GM18907 (cell line): ENCODE data around the gene INPP5J.
"Not testable (repeated sequence)": the region's sequence is repeated elsewhere in the genome, so short reads cannot be mapped to it uniquely, and the experiment has no call there.

Experiments used
- ATAC-seq: cut with Tn5 transposase; IDR thresholded peaks from one replicate; pipeline ENCODE4 v1.9.1; 2021; ENCODE audit warnings: mild to moderate bottlenecking, moderate library complexity; ENCODE audit not compliant: unreplicated experiment

Gene INPP5J

DNA sequence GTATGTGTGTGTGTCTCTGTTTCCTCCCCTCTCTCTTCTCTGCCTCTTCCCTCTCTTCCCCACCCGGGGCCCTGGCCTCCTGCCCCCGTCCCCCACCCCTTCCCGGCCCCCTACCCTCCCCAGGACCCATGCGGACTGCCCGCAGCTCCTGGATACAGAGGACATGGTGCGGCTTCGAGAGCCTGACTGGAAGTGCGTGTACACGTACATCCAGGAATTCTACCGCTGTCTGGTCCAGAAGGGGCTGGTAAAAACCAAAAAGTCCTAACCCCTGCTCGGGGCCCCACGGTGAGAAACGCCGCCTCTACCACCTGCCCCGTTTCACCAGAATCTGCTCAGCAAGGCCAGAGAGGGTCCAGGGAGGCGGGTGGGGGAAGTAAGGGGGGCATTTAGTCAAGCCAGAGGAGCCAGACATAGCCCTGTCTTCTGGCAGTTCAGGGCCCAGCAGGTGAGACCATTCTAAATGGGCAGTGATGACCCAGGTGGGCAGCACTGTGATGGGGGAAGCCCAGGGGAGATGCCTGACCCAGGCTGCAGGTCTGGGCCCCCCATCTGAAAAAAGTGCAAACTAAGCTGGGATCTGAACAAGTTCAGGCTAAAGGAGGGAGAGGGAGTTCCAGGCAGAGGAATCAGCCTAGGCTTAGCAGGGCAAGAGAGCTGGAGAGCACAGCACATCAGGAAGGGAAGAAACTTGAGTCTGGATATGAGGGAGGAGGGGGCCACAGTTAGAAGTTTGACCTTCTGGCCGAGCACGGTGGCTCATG lies 21.8 kb upstream of the INPP5J start:
- no peak for ATAC-seq

DNA sequence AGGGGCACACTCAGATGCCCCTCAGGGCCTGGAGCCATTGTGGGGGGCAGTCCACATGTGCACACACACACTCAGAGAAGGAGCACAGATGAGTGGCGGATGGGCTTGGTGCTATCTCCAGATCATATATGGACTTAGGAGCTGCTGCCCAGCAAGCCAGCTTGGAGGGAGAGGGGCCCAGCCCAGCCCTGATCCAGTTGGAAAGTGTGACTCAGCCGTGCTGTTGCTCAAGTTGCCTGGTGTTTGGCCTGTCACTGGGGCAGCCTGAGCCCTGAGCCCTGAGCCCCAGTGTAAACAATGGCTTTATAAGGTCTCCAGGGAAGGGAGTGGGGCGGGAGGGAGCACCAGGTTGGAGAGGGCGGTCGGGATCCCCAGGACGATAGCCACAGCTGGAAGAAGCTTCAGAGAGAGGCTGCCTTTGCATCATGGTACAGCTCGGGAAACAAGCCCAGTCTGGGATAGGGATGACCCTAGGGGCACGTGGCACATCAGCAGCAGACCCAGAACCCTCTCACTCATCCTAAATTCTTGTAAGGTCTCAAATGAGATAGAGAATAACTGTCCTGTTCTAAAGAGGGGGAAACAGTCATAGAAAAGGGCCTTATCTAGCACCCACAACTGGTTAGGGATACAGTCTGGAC lies 20.2 kb upstream of the INPP5J start:
- no peak for ATAC-seq

DNA sequence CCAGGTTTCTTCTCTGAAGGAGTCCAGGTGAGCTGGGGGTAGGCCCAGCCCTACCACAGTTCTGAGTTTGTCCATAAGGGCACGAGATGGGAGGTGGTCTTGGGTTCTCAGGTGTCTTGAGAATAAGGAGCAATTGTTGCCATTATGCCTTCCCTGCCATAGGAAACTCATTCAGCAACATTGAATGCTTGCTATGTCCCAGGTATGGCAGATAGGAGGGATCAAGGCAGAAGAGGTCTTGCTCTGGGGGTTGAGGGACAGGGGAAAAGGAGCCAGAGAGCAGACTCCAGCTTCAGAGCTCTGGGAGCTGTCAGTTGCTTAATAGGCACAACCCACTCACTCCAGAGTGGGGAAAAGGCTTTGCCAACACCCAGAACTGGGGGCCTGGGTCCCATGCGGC lies 19.7 kb upstream of the INPP5J start:
- ATAC-seq = no peak

DNA sequence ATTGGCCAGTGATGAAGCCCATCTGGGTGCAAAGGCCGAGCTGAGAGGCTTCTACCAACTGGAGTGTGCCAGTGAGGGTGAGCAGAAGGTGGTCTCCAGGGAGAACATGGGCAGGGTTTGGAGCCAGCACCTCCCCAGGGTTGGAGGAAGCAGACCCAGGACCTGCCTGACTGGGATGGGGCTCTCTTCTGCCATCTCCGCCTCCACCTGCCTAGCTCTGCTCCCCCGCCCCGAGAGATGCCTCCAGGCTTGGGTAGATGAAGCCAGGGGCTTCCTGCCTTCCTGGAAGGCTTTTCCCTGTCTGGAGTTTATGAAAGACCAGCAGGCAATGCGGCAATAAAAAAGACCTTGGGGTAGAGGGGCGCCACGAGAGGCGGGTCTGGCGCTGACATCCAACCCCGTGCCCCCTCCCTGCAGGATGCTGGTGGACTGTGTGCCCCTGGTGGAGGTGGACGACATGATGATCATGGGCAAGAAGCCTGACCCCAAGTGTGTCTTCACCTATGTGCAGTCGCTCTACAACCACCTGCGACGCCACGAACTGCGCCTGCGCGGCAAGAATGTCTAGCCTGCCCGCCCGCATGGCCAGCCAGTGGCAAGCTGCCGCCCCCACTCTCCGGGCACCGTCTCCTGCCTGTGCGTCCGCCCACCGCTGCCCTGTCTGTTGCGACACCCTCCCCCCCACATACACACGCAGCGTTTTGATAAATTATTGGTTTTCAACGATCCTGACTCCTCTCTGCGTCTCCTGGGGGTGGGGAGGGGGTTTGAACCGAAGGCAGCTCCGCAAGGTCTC lies 18.7 kb upstream of the INPP5J start:
- no peak for ATAC-seq

DNA sequence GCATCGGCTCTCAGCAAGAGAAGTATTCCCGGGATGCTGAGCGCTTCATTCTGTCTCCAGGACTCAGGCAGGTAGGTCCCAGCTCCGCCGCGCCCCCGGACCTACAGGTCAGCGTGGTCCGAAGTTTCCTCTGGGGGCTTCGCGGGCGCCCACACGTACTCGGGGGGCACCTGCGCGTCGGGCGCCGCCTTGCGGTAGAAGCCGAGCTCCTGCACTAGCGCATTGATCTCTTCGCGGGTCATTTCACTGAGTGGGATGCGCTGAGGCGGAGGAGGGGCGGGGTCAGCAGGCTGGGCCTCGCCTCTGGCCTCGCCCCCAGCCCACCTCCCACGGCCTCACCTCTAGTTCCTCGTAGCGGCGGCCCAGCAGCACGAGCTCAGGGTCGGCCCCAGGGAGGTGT lies 17.9 kb upstream of the INPP5J start:
- no peak for ATAC-seq

DNA sequence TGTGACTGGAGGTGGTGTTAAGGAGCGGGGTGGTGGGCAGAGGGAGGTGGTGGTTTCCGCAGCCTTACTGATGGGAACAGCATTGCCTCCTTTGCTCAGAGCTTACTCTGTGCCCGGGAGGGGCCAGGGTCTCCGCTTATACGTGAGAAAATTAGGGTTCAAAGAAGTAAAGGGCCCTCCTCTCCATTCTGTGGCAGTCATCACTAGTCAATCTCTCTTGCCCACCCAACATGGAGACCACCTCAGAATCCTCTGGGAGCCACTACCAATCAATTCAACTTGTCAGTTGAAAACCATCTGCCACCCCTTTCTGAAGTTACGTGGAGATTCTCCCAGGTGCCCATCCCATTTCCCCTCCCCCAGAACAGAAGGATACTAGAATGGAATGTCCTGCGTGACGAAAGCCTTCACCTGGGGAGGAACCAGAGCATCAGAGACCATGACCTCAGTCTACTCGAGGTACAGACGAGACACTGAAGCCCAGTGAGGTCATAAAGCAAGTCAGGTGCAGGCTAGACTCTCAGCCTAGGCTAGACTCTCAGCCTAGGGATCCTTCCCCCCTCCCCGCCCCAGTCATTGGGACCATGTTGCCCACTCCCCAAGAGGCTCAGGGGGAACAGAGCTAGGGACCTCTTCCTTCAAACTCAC lies 17.4 kb upstream of the INPP5J start:
- ATAC-seq = no peak

DNA sequence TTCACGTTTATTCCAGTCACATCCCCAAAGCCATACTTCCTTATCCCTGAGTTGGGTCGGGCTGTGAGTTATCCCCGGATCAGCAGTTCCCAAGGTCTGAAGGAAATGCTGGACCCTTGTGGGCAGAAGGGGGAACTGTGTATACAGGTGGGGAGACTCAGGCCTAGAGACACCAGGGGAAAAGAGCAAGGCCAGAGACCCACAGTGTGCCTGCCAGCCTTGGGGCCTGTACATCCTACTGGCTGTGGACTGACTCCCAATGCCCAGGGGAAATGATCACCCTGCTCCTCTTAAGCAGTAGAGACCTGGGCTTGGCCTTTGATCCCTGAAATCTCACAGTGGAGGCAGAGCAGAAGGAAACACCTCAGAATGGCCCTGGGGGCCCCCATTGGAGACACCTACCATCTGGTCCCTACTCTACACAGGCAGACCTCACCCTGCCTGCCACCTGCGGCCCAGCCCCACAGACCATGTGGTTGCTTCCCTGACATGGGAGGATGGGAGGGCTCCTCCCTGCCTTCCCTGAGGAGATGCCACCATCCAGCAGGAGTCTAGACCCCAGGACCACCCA lies 16.7 kb upstream of the INPP5J start:
- no peak for ATAC-seq

DNA sequence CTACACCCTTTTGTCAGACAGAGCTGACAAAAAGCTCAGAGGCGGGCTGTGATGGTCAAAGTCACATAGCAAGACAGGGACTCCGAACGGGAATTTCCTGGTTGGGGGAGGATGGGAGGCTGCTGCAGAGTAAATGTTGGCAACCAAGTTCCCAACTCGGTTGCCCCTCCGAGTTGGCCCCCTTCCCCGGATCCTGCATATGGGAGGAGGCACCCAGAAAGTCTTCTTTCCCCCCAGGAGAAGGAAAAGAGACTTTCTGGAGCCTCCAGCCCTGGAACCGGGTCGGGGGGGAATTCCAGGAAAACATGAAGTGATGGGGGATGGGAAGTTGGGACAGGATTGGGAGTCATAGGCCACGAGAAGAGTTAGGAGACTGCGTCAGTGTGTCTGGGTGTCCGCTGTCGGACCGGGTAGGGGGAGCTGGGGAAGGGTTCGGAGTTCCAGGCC lies 16.0 kb upstream of the INPP5J start:
- no peak for ATAC-seq

DNA sequence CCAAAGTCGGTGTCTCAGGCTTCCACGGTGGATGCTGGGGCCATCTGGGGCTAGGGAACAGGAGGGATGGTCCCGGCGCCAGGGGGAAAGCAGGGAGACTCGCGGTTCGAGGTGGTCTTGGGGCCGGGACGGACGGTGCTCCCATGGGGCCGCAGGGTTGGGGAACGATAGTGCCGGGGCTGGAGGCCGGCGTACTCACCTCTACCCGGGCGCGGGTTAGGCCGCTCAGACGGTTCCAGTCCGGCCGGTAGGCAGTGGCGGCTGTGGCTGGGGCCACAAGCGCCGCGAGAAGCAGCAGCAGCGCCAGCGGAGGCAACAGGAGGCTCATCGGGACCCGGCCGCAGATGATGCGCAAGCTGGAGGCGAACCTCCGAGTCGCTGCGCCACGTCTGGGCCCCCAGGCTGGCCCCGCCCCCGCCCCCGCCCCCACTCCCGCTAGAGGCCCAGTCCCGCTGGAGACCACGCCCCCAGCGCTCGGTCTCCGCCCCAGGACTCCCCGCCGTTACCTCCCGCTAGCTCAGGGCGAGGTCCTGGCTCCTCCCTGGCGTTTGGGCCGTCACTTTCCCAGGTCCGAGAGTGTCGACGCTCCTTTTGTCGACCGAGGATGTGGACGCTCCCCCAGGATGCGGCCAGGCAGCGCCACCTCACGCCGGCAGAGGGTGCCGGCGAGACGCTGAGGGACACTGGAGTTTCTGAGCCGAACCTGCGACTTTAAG lies 15.4 kb upstream of the INPP5J start, which contains the start of gene SELENOM:
Gene SELENOM, minus strand, starts transcription at position 391 of the 716 bp plus-strand sequence. Its CDS starts 63 bp downstream, at position 328.
- peak; percentile 78 for ATAC-seq

DNA sequence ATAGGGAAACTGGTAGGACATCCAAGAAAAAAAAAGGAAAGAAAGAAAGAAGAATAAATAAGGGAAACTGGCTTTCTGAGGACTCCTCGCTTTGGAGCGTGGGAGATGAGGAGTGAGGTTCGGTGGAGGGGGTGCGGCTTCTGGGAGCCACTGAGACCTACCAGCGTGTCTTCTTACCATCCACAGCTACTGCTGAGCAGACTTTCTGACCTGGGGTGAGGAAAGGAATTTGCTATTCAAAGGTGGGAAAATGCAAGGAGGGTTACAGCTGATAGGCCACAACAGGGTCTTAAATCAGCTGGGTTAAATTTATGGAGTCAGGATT lies 14.9 kb upstream of the INPP5J start:
- ATAC-seq = peak; percentile 25

DNA sequence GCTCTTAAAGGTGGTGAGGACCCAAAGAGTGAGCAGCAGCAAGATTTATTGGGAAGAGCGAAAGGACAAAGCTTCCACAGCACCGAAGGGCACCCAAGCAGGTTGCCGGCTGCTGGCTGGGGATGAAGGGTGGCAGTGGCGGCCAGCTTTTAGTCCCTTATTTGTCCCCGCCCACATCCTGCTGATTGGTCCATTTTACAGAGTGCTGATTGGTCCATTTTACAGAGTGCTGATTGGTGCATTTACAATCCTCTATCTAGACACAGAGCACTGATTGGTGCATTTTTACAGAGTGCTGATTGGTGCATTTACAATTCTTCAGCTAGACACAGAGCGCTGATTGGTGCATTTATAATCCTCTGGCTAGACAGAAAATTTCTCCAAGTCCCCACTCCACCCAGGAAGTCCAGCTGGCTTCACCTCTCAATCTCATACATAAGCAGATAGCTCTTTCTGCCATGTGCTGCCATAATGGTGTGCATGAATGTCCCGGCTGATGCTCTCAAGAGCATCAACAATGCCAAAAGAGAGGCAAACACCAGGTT lies 10.1 kb upstream of the INPP5J start:
- ATAC-seq = not testable (repeated sequence)

DNA sequence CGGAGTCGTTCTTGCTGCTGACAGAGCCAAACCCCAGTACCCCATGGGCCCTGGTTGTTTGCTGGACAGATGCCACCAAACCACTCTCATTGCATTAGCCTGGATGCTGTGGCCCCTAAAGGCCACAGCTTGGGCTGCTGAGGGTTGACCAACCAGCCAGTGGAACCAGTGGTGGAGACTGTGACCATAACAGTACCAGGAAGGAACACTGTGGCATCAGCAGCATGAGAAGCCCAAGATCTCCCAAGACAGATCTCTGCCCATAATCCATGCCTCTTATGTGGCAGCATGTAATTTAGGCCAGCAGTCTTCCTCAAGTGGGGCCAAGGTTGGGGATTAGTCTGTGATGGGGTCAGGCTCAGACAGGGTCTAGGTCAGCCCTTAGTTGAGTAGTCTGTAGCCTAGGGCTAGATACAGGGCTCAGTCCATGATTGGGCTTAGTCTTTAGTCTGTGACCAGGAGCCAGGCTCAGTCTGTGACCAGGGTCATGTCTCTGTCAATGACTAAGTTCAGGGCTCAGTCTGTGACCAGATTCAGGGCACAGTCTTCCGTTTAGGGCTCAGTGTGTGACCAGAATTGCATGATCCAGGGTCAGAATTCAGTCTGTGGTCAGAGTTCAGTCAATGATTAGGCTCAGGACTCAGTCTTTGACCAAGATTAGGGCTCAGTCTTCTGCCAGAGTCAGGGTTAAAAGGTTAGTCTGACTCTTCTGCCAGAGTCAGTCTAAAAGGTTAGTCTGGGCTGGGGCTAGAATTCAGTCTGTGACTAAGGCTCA lies 4.5 kb upstream of the INPP5J start:
- ATAC-seq = no peak

DNA sequence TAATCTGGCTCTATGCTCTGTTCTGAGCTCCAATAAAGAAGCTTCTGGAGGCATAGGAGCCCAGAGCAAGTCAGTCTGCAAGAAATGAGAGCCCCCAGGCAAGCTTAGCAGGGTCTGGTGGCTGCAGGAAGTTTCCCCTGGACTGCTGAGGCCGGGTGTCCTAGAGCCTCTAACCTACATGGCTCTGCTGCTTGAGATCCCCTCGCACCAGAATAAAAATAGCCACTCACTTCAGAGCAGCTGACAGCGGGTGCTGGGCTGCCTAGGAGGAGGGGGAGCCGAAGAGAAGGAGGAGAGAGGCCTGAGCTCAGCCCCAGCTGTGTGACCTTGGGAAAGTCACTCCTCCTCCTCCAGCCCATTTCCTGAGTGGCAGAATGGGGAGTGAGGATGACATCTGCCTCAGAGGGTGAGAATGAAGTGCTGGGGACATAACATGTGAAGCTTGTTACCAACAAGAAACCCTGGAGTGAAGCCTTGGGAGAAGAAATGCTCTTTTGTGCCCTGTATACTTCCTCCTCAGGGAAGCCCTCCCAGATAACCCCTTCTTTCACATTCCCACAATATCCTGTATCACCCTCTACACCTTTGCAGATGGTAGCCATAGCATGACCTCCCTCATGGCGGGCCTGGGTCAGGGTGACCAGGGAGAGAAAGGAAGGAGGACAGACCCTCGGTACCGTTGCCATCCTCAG lies 3.6 kb upstream of the INPP5J start:
- ATAC-seq = no peak

DNA sequence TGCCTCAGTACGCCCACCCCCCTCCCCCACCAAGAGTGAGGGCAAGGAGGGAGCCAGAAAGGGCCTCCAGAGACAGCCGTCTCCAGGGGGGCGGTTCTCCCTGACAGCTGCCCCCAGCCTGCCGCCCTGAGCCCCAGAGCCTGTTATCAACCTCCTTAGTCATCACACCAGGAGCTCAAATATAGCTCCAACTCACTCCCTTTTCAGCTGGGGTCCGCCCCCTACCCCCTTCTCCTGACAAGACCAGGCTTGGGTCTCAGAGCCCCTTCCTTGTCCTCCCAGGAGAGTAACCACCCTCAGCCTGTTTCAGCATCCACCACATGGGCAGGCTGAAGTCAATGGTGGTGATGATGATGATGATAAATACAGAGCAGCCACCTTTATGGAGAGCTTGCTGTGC lies 2.5 kb upstream of the INPP5J start:
- ATAC-seq = no peak

DNA sequence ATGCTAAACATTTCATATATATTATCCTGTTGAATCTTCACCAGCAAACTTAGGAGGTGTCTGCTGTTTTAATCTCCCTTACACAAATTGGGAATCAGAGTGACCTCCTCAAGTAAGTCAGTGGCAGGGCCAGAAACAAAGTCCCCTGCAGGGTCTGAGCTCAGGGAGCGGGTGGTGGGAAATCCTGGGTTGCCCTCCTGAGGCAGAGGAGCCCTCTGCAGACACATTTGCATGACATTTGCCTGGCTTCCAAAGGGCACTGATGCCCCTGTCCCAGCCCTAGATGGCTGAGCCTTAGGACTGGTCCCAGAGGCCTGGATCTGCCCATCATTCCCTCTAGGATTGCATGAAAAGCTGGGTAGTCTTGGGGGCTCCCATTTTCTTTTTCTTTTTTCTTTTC lies 2.1 kb upstream of the INPP5J start:
- ATAC-seq = no peak

DNA sequence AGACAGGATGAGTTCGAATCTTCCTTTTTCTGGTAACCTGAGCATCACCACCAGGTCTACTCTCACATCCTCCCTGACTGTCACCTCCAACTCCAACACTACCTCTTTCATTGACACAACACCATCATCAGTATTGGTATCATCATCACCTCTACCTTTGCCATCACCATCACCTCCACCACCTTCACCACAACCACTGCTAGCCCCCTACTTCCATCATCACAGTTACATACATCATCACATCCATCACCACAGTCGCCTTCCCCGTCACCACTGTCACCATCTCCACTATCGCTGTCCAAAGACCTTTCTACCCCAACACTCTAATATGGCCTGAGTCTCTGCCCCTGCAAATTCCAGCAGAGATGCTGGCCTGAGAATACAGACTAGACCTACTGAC lies 1.4 kb upstream of the INPP5J start:
- ATAC-seq = no peak

DNA sequence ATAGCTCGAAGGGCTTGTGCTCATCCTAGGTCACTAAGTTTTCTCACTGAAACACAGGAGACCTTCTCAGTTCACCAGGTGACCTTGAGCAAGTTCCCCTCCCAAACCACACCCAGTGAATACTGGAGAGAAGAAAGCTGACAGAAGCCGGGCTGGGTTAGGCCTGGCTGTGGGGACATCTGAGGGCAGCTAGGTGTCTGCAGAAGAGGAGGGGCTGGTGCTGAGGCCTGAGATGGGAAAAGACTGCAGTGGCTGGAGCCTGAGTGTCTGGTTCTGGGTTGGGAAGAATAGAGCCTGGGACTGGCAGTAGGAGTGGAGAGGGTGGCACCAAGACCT lies 602 bp upstream of the INPP5J start:
- ATAC-seq = no peak

DNA sequence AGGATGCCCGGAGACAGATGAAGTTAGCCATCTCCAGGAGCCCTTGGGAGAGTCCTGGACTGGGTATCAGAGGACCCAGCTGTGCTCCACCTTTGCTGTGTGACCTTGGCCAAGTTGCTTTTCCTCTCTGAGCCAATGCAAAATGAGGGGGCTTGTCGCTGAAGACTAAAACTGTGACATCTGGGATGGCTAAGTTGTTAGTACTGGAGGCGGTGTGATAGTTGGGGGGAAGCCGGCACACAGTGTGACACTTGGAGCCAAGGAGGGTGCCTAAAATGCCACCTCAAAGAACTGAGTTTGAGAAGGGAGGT lies 481 bp downstream of the INPP5J start:
- no peak for ATAC-seq

DNA sequence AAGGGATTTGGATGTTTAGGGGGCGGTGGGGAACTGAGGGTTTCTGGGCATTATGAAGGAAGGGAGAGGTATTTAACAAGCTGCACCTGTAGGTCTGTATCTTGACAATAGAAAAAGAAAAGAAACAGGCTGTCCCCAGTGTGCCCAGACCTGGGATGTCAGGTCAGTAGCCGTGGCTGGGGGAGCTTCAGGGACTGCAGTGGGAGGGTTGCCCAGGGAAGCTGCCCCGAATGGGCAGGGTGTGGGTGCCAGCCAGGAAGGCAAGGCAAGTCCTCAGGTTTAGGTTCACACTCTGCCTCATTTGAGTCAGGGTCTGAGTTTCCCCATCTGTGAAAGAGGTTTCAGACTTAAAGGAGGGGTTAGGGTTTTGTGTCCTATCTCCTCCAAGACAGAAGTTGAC lies 1.5 kb downstream of the INPP5J start:
- no peak for ATAC-seq
